HK-2 (cell line): Measurements from ENCODE around the gene GAS2L2.
"Not testable (repeated sequence)": the region's sequence is repeated elsewhere in the genome, so short reads cannot be mapped to it uniquely, and the experiment has no call there.

ENCODE experiments used
- DNase-seq: peaks from one replicate; pipeline ENCODE4 v3.0.0-alpha.2; 2018; ENCODE audit not compliant: unreplicated experiment

GAS2L2 gene

GRCh38 chr17:35773679-35774425, 20.8 kb upstream of the GAS2L2 start:
- DNase-seq: no peak

- no peak for DNase-seq
Observed at GRCh38 chr17:35773129-35773528, 20.1 kb upstream of the GAS2L2 start.

- DNase-seq: no peak
Observed at GRCh38 chr17:35769895-35770486, 17.0 kb upstream of the GAS2L2 start.

- DNase-seq: no peak
Observed at GRCh38 chr17:35768797-35769196, 15.8 kb upstream of the GAS2L2 start.

GRCh38 chr17:35766903-35767510, 14.0 kb upstream of the GAS2L2 start:
- DNase-seq: no peak

DNA sequence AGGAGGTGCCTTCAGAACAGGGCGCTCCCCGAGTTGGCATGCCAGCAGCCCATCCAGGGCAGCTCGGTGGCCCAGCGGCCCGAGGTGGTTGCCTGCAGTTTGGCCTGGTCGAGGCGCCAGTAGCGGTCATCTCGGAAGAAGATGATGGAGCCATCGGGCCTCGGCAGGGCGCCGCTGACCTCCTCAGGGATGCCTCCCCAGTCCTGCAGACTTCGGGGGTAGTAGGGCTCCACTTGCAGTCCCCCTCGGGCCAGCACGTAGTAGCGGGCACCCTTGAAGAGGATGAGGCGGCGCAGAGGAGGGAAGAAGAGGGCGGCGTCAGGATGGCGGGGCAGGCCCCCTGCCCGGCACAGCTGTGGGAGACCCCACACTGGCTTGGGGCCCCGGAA, 13.4 kb upstream of the GAS2L2 start:
- DNase-seq: no peak

- DNase-seq: no peak
Observed at GRCh38 chr17:35765756-35766488, 12.9 kb upstream of the GAS2L2 start.

DNA sequence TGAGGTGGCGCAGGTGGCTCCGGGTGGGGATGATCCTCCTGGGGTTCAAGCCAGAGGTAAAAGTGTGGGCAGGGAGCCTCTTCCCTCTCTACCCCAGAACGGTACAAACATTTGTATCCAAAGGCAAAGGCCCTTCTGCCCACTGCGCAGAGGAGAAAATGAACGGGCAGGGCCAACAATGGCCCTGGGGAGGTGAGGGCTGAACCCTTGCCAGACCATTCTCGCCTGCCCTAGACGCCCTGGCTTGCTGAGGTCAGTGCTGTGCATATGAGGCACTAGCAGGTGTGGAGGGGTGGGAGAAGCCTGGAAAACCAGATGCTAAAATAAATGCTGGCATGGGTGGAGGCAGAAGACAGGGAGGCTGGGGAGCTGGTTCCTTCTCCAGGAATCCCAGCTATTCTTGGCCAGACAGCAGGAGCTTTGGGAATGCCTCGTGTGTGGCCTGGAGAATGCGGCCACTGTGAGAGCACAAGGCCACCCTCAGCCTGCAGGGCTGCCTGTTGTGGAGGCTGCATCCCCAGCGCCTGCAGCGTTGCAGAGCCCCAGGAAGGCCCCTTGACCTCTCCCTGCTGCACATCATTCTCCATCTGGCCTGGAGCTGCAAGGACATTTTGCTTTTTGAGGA, 12.2 kb upstream of the GAS2L2 start:
- no peak for DNase-seq

- peak; percentile 93 for DNase-seq
Observed at GRCh38 chr17:35764123-35764991, 11.3 kb upstream of the GAS2L2 start.

DNA sequence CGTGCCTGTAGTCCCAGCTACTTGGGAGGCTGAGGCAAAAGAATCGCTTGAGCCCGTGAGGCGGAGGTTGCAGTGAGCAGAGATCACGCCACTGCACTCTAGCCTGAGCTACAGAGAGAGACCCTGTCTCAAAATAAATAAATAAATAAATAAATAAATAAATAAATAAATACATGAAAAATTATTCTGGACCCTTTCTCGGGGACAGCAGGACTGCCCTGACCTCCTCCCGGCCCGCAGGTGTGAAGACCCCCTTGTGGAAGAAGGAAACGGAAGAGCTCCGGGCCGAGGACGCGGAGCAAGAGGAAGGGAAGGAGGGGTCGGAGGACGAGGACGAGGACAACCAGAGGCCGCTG, 10.7 kb upstream of the GAS2L2 start:
- no peak for DNase-seq

DNA sequence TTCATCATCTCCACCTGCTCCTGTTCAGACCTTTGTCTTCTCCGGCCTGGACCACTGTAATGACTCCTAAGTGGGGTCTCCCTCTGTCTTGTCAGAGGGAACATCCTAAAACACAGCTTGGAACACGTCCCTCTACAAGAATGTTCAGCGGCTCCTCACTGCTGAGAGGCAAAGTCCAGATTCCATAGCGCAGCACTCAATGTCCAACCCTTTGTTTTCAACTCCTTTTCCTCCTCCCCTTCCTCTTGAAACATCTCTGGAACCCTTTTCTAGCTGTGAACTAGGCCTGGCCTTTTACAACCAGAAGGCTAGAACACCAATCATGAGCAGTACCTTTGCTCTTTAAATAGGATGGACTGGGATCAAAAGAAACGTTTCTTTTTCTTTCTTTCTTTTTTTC, 8.6 kb upstream of the GAS2L2 start:
- DNase-seq: no peak

- DNase-seq: no peak
Observed at GRCh38 chr17:35760587-35760986, 7.5 kb upstream of the GAS2L2 start, which contains the start of gene C17orf50. Gene C17orf50, plus strand, starts transcription at chr17:35760887. Its CDS starts 55 bp downstream, at chr17:35760942.

DNA sequence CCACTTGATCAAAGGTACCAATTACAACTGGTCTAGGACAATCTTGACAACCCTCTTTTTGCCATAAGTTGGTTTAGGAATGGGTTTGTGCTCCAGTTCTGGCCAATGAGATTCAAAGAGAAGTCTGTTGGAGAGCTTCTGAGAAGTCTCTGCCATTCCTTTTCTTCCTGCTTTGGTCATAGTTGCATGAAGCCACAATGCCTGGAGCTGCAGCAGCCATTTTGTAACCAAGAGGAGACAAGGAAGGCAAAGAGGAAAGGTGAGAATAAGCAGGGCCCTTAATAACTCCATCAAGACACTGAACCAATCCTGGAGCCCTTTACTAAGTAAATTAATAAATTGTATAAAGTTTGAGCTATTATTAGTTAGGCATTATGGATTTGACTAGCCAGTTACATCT, 4.2 kb upstream of the GAS2L2 start:
- no peak for DNase-seq

- no peak for DNase-seq
Observed at GRCh38 chr17:35752471-35752870, 568 bp downstream of the GAS2L2 start.

DNA sequence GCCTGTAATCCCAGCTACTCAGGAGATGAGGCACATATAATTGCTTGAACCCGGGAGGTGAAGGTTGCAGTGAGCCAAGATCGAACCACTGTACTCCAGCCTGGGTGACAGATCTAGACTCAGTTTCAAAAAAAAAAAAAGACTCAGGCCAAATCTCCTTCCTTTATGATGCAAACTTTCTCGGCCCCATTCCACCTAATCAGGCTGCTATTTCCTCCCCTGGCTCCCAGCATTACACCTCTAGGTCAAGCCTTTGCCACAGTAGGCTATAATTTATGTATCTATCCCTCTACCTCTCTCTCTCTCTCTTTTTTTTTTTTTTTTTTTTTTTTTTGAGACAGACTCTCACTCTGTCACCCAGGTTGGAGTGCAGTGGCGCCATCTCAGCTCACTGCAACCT, 1.5 kb downstream of the GAS2L2 start:
- not testable (repeated sequence) for DNase-seq

DNA sequence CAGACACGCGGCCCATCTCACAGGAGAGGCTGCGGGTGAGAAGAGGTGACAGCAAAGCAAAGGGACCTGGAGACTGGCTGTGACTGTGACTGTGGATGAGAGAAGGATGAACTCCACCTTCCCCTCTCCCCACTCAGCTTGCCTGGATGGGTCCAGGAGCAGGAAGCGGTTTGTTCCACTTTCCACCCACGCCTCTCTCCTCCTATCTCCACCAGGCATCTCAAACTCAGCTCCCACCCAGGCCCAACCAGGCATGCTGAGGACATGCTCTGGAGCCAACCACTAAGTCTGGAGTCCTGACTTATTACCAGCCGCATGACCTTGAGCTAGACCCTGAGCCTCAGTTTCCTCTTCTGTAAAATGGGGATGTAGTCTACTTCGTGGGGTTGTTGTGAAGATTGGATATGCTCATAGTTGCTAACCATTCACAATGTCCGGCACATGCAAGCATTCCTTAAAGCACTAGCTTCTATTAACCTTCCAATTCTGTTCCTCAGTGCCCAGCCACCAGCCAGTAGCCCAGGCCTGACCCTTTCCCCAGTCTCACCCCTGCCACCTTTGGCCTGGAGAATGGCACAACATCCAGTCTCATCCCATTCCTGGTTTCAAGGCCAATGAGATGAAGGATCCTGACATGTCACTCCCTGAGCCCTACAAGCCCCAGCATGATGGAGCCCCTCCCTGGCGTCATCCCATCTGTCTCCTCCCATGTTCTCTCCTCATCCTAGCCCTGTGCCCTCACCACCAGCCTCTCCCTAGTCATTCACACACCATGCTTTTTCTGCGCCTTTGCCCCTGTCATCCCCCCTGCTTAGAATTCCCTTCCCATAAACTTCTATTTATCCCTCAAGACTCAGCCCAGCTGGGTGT, 2.3 kb downstream of the GAS2L2 start:
- DNase-seq: no peak

GRCh38 chr17:35749560-35750412, 3.3 kb downstream of the GAS2L2 start:
- no peak for DNase-seq

DNA sequence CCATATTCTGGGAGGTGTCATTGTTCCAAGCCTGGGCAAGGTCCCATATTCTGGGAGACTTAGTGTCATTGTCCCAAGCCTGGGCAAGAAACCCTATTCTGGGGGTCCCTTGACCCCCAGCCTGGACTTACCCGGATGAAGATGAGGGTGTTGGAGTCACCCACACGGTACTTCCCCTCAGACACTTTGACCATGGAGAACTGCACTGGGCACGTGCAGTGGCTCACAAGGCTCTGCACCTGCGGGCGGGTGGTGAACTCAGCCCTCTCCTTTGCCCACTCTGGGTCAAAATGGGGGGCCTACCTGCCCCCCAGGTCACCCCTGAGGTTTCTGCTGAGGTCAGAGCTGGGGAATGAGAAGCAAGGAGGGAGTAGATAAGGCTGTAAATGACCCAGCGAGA, 4.1 kb downstream of the GAS2L2 start:
- no peak for DNase-seq

DNA sequence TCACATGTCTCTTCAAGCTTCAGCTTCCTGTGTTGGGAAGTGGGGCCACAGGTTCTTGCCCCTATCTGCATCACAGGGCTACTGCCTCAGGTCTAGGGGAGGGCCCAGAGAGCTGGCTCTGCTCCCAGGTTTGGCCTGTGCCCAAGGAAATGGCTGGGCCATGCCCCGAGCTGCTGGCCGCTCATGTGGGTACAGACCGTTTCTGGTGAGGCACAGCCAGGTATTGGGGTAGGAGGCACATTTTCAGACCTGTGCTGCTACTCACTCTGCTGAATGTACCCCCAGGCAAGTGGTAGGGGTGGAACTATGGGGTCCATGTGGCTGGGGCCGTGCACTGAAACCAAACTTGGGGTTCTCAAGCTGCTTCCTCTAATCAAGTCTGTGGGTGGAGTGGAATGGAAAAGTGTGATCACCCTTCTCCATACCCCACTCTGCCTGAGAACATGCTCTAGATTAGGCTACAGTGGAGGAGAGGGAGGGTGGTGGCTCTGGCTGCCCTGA, 4.6 kb downstream of the GAS2L2 start:
- DNase-seq: peak; percentile 27
